ENCODE measurements around the gene FHOD3.

The FHOD3 gene

DNA sequence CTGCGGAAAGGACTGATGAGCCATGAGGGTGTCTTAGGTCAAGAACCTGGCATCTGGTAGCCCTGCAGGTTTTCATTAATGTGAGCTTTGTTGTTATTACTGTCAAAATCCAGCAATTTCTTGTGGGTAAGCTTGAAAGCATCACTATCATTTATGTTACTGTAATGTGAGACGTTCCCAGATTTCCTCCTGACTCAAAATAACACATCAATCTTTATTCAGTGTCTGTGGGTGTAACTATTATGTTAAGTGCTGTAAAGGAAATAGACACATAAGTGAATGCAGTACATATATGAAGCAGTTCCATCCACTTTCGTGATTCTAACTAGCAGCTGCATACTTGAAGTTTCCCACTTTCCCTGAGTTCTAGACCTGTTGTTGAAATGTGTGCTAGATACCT is 89.8 kb downstream of the FHOD3 start:
- no peak for DNase-seq

- DNase-seq = no peak
Observed at GRCh38 chr18:36388310-36388709, 90.8 kb downstream of the FHOD3 start.

GRCh38 chr18:36389027-36389426 is 91.5 kb downstream of the FHOD3 start:
- no peak for DNase-seq

GRCh38 chr18:36389811-36390581 is 92.5 kb downstream of the FHOD3 start:
- no peak for DNase-seq

GRCh38 chr18:36391426-36392145 is 94.1 kb downstream of the FHOD3 start:
- no peak for DNase-seq

GRCh38 chr18:36392164-36392978 is 94.9 kb downstream of the FHOD3 start:
- DNase-seq = no peak

DNA sequence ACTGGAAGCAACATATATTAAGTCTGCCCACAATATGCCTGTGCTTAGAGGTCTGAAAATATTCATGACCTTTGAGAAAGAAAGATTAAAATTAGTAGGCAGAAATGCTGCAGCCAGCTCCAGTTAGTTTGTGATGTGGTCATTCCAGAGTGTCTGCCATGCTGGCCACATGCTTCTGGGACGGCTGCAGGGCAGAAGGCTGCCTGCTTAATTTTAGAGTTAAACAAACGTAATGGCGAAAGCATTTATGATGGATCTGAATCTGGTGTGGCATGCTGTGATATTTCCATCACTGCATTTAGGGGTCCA is 95.4 kb downstream of the FHOD3 start:
- DNase-seq = no peak

DNA sequence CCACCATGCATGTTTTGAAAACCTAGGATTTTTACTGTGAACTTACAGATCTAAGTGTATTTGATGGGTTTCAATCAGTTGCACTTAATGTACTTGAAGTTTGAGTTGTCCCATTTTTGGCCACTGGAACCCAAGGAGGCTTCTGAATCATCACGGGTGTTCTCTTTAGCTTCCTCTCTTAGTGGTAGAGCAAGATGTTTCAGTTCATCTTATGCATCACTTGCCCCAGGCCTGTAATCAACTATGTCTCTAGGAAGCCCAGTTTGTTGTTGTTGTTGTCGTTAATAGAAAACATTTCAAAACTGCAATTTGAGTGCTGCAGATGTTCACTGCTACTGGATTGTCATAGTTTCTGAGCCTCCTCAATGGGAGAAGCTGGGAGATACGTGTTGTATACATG is 97.0 kb downstream of the FHOD3 start:
- DNase-seq = no peak

DNA sequence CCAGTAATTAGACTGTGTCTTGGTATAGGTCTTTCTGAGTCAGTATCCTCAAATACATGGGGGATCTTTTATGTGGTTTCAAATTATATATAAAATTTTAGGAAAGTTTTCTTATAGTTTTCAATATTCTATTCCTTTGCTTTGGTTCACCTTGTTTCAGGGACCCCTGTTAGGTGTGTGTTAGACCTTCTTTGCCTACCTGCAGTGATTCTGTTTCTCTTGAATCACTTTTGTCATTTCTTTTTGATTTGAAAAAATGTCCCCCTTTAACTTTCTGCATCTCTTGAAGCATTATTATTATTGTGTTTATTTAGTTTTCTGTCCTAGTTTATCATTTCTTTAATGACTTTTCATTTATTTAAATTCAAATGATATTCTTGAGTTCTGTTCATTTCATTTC is 98.7 kb downstream of the FHOD3 start:
- DNase-seq = no peak

DNA sequence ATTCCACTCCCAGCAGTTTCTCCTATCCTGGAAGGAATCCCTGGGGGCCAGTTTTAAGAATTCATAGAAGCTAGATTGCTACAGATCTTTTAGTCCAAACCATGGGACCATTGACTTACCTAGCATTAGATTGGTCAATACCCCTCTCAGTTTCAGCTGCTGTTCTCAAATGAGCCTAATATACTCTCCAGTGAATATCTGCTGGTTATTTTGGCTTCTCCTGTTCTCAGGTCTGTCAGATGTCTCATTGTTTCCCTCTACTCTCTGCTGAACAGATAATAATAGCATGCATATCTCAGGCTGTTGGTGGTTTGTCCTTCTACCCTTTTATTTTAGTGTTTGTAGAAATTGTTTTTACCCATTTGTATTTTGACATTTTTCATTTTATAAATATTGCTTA is 99.5 kb downstream of the FHOD3 start:
- no peak for DNase-seq

- DNase-seq = no peak
Observed at GRCh38 chr18:36398419-36398818, 100.9 kb downstream of the FHOD3 start.

DNA sequence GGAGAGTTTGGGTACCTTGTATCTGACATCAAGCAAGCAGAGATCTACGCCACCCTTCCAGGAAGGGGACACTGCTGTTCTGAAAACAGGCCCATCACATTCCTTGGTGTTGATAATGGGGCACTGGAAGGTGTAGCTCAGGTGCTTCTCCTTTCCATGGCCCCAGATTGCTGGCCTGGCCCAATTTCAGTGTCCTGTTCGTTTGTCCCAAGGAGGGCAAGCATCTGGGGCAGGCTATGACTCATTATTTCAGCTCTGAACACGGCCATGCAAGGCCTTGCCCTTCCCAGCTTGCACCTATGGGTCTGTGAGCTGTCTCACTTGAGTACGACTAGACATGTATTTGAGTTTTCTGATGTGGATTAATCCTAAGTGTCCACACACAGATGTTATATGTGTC is 101.5 kb downstream of the FHOD3 start:
- no peak for DNase-seq

- no peak for DNase-seq
Observed at GRCh38 chr18:36401462-36401861, 103.9 kb downstream of the FHOD3 start.

GRCh38 chr18:36402765-36403396 is 105.4 kb downstream of the FHOD3 start:
- DNase-seq = no peak

GRCh38 chr18:36403896-36404820 is 106.6 kb downstream of the FHOD3 start:
- DNase-seq = no peak

GRCh38 chr18:36405611-36406010 is 108.1 kb downstream of the FHOD3 start:
- DNase-seq = no peak

- peak; percentile 95 for DNase-seq
Observed at GRCh38 chr18:36406805-36407204, 109.3 kb downstream of the FHOD3 start.

- DNase-seq = no peak
Observed at GRCh38 chr18:36408606-36409005, 111.1 kb downstream of the FHOD3 start.

DNA sequence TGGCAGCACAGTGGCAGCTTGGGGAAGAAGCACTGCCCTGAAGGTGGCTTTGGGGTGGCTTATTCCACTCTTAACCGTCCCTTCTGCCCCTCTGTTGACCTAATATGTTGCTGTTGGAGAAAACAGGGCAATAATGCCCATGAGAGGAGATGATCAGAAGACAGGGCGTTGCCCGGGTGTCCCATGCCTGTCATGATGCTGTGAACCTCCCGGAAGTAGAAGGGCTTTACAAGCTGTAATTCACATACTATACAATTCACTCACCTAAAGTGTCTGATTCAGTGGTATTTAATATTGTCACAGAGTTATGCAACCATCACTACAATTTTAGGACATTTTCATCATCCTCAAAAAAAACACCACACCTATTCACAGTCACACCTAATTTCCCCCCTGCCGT is 112.3 kb downstream of the FHOD3 start:
- DNase-seq = no peak

GRCh38 chr18:36410346-36410745 is 112.8 kb downstream of the FHOD3 start:
- no peak for DNase-seq

DNA sequence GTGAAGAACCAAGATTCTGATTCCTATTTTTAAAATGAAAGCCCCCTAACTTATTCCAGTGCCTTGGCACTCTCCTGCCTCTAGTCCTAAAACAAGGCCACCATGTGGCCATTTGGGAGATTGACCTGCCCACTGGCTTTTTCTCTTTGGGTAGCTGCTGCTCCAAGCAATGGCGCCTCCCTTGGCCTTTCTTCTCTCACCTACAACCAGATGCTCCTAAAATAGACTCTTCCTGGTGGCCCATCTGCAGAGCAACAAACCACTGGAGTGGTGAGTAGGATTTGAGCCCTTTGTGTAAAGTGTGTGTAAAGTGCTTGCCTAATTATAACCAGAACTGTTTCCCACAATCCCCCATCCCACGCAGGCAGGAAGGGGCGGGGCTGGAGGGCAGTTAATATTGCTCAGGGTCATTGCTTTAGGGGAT is 114.2 kb downstream of the FHOD3 start:
- peak; percentile 61 for DNase-seq

DNA sequence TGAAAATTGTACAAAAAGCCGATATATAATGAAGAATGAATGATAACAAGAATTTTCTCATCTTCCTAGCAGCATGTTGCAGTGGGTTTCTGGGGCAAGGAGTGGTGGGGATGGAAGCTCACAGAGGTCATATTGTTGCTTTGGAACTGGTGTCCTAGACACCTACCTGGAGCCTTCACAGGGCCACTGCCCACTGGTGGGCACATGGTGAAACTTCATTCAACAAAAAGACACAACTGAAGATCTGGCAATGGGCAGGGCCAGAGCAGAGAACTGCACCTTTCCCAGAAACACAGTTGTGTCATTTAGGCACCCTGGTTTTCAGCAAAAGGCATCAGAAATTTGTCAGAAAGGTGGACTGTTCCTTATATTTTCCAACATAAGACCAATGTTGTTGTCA is 115.3 kb downstream of the FHOD3 start:
- DNase-seq = peak; percentile 46
